Measurements from ENCODE around the gene GABARAP.
A peak's percentile ranks its signal among the peaks of the same experiment; 100 is the strongest.

The GABARAP gene

GRCh38 chr17:7241783-7242716 lies at the start of gene GABARAP:
GABARAP (minus strand) TSS chr17:7242449; CDS start chr17:7242330, 119 bp downstream.
- Histone ChIP-seq H3K4me3 (ENCODE audit: low read depth, low read length) (peak within 1 kb of the TSS; percentile 95), H3K9me3 (ENCODE audit: control insufficient read depth, insufficient read depth, low read length) (no peaks in the 10 kb centered on the region), H3K36me3 (ENCODE audit: control insufficient read depth, insufficient read depth, low read length) (peaks cover 14% of the 10 kb centered on the region), H3K27me3 (ENCODE audit: control insufficient read depth, insufficient read depth, low read length) (no peaks in the 10 kb centered on the region), H3K9ac (ENCODE audit: low read depth, low read length) (peak within 1 kb of the TSS; percentile 86), H3K4me1 (ENCODE audit: control insufficient read depth, insufficient read depth, low read length) (peaks cover 10% of the 10 kb centered on the region)

- Histone ChIP-seq H3K4me3 (ENCODE audit: low read depth, low read length) (no peak overlapping the region), H3K9ac (ENCODE audit: low read depth, low read length) (no peak overlapping the region), H3K36me3 (ENCODE audit: control insufficient read depth, insufficient read depth, low read length) (peaks cover 13% of the 10 kb centered on the region), H3K4me1 (ENCODE audit: control insufficient read depth, insufficient read depth, low read length) (peaks cover 4% of the 10 kb centered on the region), H3K27me3 (ENCODE audit: control insufficient read depth, insufficient read depth, low read length) (peaks cover 2% of the 10 kb centered on the region), H3K9me3 (ENCODE audit: control insufficient read depth, insufficient read depth, low read length) (no peaks in the 10 kb centered on the region)
Observed at GRCh38 chr17:7290685-7291084, 48.4 kb upstream of the GABARAP start.

DNA sequence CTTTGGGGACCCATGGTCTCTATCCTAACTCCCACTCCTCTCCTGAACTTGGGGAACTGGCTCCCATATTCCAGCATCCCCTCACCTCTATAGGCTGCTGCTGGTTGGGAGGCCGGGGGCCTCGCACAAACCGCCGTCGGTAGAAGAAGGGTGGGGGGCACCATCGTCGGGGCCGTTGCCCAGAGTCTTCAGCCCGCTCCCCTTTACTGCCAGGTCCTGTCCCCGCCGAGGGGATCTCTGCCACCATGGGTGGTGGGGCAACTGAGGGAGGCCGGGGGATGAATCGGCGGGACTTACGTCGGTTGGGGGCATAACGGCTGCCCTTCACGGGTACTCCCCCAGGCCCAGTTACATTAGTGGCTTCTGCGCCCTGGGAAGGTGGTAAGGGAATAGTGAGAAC lies 47.9 kb upstream of the GABARAP start:
- Histone ChIP-seq H3K9ac (ENCODE audit: low read depth, low read length) (no peak overlapping the region), H3K36me3 (ENCODE audit: control insufficient read depth, insufficient read depth, low read length) (peaks cover 18% of the 10 kb centered on the region), H3K27me3 (ENCODE audit: control insufficient read depth, insufficient read depth, low read length) (no peaks in the 10 kb centered on the region), H3K9me3 (ENCODE audit: control insufficient read depth, insufficient read depth, low read length) (no peaks in the 10 kb centered on the region), H3K4me1 (ENCODE audit: control insufficient read depth, insufficient read depth, low read length) (peaks cover 4% of the 10 kb centered on the region), H3K4me3 (ENCODE audit: low read depth, low read length) (no peak overlapping the region)

- Histone ChIP-seq H3K9ac (ENCODE audit: low read depth, low read length) (no peak overlapping the region), H3K4me1 (ENCODE audit: control insufficient read depth, insufficient read depth, low read length) (peaks cover 4% of the 10 kb centered on the region), H3K4me3 (ENCODE audit: low read depth, low read length) (no peak overlapping the region), H3K36me3 (ENCODE audit: control insufficient read depth, insufficient read depth, low read length) (peaks cover 24% of the 10 kb centered on the region), H3K9me3 (ENCODE audit: control insufficient read depth, insufficient read depth, low read length) (no peaks in the 10 kb centered on the region), H3K27me3 (ENCODE audit: control insufficient read depth, insufficient read depth, low read length) (no peaks in the 10 kb centered on the region)
Observed at GRCh38 chr17:7289256-7290032, 47.2 kb upstream of the GABARAP start.

DNA sequence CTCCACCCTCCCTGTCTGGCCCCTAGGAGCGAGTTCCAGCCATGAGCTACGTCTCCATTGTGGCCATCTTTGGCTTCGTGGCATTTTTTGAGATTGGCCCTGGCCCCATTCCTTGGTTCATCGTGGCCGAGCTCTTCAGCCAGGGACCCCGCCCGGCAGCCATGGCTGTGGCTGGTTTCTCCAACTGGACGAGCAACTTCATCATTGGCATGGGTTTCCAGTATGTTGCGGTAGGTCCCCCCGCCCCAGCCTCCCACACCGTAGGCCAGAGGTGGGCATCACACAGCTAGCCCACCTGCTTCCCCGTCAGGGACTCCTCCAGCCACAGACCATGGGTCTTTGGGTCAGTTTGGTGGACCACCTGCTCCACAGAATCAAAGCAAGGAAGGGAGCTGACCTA lies 43.4 kb upstream of the GABARAP start:
- Histone ChIP-seq H3K36me3 (ENCODE audit: control insufficient read depth, insufficient read depth, low read length) (peaks cover 36% of the 10 kb centered on the region), H3K4me1 (ENCODE audit: control insufficient read depth, insufficient read depth, low read length) (no peaks in the 10 kb centered on the region), H3K27me3 (ENCODE audit: control insufficient read depth, insufficient read depth, low read length) (peaks cover 5% of the 10 kb centered on the region), H3K9ac (ENCODE audit: low read depth, low read length) (no peak overlapping the region), H3K9me3 (ENCODE audit: control insufficient read depth, insufficient read depth, low read length) (no peaks in the 10 kb centered on the region), H3K4me3 (ENCODE audit: low read depth, low read length) (no peak overlapping the region)

GRCh38 chr17:7284911-7285310 lies 42.7 kb upstream of the GABARAP start:
- Histone ChIP-seq H3K36me3 (ENCODE audit: control insufficient read depth, insufficient read depth, low read length) (peaks cover 36% of the 10 kb centered on the region), H3K9me3 (ENCODE audit: control insufficient read depth, insufficient read depth, low read length) (no peaks in the 10 kb centered on the region), H3K27me3 (ENCODE audit: control insufficient read depth, insufficient read depth, low read length) (peaks cover 5% of the 10 kb centered on the region), H3K4me1 (ENCODE audit: control insufficient read depth, insufficient read depth, low read length) (peaks cover 5% of the 10 kb centered on the region), H3K9ac (ENCODE audit: low read depth, low read length) (no peak overlapping the region), H3K4me3 (ENCODE audit: low read depth, low read length) (no peak overlapping the region)

DNA sequence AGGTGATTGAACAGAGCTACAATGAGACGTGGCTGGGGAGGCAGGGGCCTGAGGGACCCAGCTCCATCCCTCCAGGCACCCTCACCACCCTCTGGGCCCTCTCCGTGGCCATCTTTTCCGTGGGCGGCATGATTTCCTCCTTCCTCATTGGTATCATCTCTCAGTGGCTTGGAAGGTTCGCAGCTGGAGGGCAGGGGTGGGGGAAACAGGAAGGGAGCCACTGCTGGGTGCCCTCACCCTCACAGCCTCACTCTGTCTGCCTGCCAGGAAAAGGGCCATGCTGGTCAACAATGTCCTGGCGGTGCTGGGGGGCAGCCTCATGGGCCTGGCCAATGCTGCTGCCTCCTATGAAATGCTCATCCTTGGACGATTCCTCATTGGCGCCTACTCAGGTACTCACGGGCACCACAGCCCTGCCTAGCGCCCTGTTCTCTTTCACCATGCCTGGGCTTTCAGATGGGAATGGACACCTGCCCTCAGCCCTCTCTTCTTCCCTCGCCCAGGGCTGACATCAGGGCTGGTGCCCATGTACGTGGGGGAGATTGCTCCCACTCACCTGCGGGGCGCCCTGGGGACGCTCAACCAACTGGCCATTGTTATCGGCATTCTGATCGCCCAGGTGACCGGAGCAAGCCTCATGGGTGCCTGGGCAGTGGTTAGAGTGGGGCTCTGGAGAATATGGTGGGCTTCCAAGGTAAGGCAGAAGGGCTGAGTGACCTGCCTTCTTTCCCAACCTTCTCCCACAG lies 41.4 kb upstream of the GABARAP start:
- Histone ChIP-seq H3K9me3 (ENCODE audit: control insufficient read depth, insufficient read depth, low read length) (no peaks in the 10 kb centered on the region), H3K36me3 (ENCODE audit: control insufficient read depth, insufficient read depth, low read length) (peaks cover 36% of the 10 kb centered on the region), H3K9ac (ENCODE audit: low read depth, low read length) (no peak overlapping the region), H3K4me3 (ENCODE audit: low read depth, low read length) (no peak overlapping the region), H3K27me3 (ENCODE audit: control insufficient read depth, insufficient read depth, low read length) (peaks cover 5% of the 10 kb centered on the region), H3K4me1 (ENCODE audit: control insufficient read depth, insufficient read depth, low read length) (peaks cover 6% of the 10 kb centered on the region)

- peaks cover 6% of the 10 kb centered on the region for H3K4me1 ChIP-seq (ENCODE audit: control insufficient read depth, insufficient read depth, low read length)
- H3K27me3 ChIP-seq (ENCODE audit: control insufficient read depth, insufficient read depth, low read length) = peaks cover 5% of the 10 kb centered on the region
- peak overlapping the region; percentile 84 for H3K4me3 ChIP-seq (ENCODE audit: low read depth, low read length)
- H3K9ac ChIP-seq (ENCODE audit: low read depth, low read length) = peak overlapping the region; percentile 47
- no peaks in the 10 kb centered on the region for H3K9me3 ChIP-seq (ENCODE audit: control insufficient read depth, insufficient read depth, low read length)
- peaks cover 36% of the 10 kb centered on the region for H3K36me3 ChIP-seq (ENCODE audit: control insufficient read depth, insufficient read depth, low read length)
Observed at GRCh38 chr17:7282752-7283321, 40.6 kb upstream of the GABARAP start.

- no peaks in the 10 kb centered on the region for H3K9me3 ChIP-seq (ENCODE audit: control insufficient read depth, insufficient read depth, low read length)
- H3K4me1 ChIP-seq (ENCODE audit: control insufficient read depth, insufficient read depth, low read length) = peaks cover 6% of the 10 kb centered on the region
- H3K9ac ChIP-seq (ENCODE audit: low read depth, low read length) = peak overlapping the region; percentile 60
- peaks cover 5% of the 10 kb centered on the region for H3K27me3 ChIP-seq (ENCODE audit: control insufficient read depth, insufficient read depth, low read length)
- H3K4me3 ChIP-seq (ENCODE audit: low read depth, low read length) = peak overlapping the region; percentile 84
- peaks cover 33% of the 10 kb centered on the region for H3K36me3 ChIP-seq (ENCODE audit: control insufficient read depth, insufficient read depth, low read length)
Observed at GRCh38 chr17:7281953-7282751, 39.9 kb upstream of the GABARAP start.

- Histone ChIP-seq H3K9me3 (ENCODE audit: control insufficient read depth, insufficient read depth, low read length) (no peaks in the 10 kb centered on the region), H3K36me3 (ENCODE audit: control insufficient read depth, insufficient read depth, low read length) (peaks cover 28% of the 10 kb centered on the region), H3K4me1 (ENCODE audit: control insufficient read depth, insufficient read depth, low read length) (peaks cover 6% of the 10 kb centered on the region), H3K4me3 (ENCODE audit: low read depth, low read length) (peak within 1 kb of the TSS; percentile 84), H3K9ac (ENCODE audit: low read depth, low read length) (peak within 1 kb of the TSS; percentile 60), H3K27me3 (ENCODE audit: control insufficient read depth, insufficient read depth, low read length) (peaks cover 5% of the 10 kb centered on the region)
Observed at GRCh38 chr17:7281074-7281952, 39.1 kb upstream of the GABARAP start, which contains the start of gene SLC2A4. SLC2A4 (plus strand) TSS chr17:7281718; CDS start chr17:7281935, 217 bp downstream.
